ENCODE measurements around the gene TMEM43.
A peak's percentile ranks its signal among the peaks of the same experiment; 100 is the strongest.

TMEM43 gene

DNA sequence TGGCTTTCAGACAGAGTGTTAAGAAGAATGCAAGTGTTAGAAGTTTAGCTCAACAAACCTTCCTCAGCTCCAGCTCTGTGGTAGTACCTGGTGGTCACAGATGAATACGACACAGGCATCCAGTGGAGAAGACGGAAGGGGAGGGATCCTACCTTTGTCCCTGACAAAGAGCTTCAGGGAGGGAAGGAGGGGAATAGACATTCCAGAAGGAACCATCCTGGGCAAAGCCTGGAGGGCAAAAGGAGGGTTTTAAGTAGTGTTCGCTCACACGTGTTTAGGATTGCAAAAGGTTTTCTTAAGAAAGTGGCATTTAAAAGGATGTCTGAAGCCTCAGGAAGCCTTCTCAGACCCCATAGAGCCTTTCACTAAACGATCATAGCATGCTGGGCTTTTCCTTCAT, 3.0 kb upstream of the TMEM43 start:
- TF ChIP-seq, protein P1, sequence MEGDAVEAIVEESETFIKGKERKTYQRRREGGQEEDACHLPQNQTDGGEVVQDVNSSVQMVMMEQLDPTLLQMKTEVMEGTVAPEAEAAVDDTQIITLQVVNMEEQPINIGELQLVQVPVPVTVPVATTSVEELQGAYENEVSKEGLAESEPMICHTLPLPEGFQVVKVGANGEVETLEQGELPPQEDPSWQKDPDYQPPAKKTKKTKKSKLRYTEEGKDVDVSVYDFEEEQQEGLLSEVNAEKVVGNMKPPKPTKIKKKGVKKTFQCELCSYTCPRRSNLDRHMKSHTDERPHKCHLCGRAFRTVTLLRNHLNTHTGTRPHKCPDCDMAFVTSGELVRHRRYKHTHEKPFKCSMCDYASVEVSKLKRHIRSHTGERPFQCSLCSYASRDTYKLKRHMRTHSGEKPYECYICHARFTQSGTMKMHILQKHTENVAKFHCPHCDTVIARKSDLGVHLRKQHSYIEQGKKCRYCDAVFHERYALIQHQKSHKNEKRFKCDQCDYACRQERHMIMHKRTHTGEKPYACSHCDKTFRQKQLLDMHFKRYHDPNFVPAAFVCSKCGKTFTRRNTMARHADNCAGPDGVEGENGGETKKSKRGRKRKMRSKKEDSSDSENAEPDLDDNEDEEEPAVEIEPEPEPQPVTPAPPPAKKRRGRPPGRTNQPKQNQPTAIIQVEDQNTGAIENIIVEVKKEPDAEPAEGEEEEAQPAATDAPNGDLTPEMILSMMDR (IDR thresholded peaks at IDR 0.05; ENCODE audit: low read length) = no peak
- TF ChIP-seq EZH2 (IDR thresholded peaks at IDR 0.05; ENCODE audit: borderline replicate concordance, low read length) = no peak
- H3K27ac ChIP-seq (ENCODE audit: low read depth, low read length, poor library complexity, severe bottlenecking) = peak overlapping the region; percentile 69
- no peaks in the 10 kb centered on the region for H4K20me1 ChIP-seq (ENCODE audit: insufficient read depth, low read length)
- no peaks in the 10 kb centered on the region for H3K27me3 ChIP-seq (ENCODE audit: insufficient read depth, low read length)
- H2AFZ ChIP-seq (ENCODE audit: low read length) = no peak overlapping the region
- H3K9me2 ChIP-seq (ENCODE audit: low read depth, low read length) = no peaks in the 10 kb centered on the region
- no peaks in the 10 kb centered on the region for H3K9me3 ChIP-seq (ENCODE audit: low read length)
- H3K4me1 ChIP-seq (ENCODE audit: insufficient read depth, low read length, severe bottlenecking) = peaks cover 33% of the 10 kb centered on the region
- H3F3A ChIP-seq (ENCODE audit: insufficient read depth, low read length) = no peaks in the 10 kb centered on the region
- peak overlapping the region; percentile 92; the same call in 1 of the 2 replicates for H3K4me2 ChIP-seq (ENCODE audit: low read length)
- H3K36me3 ChIP-seq (ENCODE audit: insufficient read depth, low read length) = peaks cover 41% of the 10 kb centered on the region; the same call in 1 of the 2 replicates
- H3K4me3 ChIP-seq (ENCODE audit: low read depth, low read length, poor library complexity, severe bottlenecking) = no peak overlapping the region
- H3K79me2 ChIP-seq (ENCODE audit: insufficient read depth, low read length) = peaks cover 21% of the 10 kb centered on the region; the same call in 1 of the 2 replicates
- no peak overlapping the region; the same call in 1 of the 2 replicates for H3K9ac ChIP-seq (ENCODE audit: low read length)

DNA sequence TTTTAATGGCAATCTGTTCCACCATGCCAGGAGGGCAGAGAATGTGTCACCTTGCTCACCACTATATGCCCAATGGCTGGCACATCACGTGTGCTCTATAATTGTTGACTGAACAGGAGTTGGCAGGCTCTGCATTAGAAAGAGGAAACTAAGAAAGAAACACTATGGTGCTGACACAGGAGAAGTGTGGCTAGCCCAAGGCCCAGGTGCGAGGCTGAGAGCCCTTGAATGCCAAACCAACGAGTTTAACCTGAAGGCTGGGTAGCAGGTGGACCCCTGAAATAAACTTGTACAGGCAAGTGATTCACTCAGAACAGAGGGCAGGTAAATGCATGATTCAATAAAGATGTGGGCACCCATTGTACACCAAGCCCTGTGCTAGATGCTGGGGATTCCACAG, 2.6 kb upstream of the TMEM43 start:
- peak overlapping the region; percentile 69 for H3K27ac ChIP-seq (ENCODE audit: low read depth, low read length, poor library complexity, severe bottlenecking)
- peak overlapping the region; percentile 92 for H3K4me2 ChIP-seq (ENCODE audit: low read length)
- TF ChIP-seq, protein P1 (IDR thresholded peaks at IDR 0.05; ENCODE audit: low read length) = no peak
- no peak for TF ChIP-seq EZH2 (IDR thresholded peaks at IDR 0.05; ENCODE audit: borderline replicate concordance, low read length)
- no peaks in the 10 kb centered on the region for H4K20me1 ChIP-seq (ENCODE audit: insufficient read depth, low read length)
- no peak overlapping the region for H2AFZ ChIP-seq (ENCODE audit: low read length)
- peaks cover 40% of the 10 kb centered on the region; the same call in 1 of the 2 replicates for H3K36me3 ChIP-seq (ENCODE audit: insufficient read depth, low read length)
- H3K9ac ChIP-seq (ENCODE audit: low read length) = peak overlapping the region; percentile 93; the same call in 1 of the 2 replicates
- no peaks in the 10 kb centered on the region for H3K9me3 ChIP-seq (ENCODE audit: low read length)
- peaks cover 33% of the 10 kb centered on the region for H3K4me1 ChIP-seq (ENCODE audit: insufficient read depth, low read length, severe bottlenecking)
- H3F3A ChIP-seq (ENCODE audit: insufficient read depth, low read length) = no peaks in the 10 kb centered on the region
- no peaks in the 10 kb centered on the region for H3K27me3 ChIP-seq (ENCODE audit: insufficient read depth, low read length)
- no peaks in the 10 kb centered on the region for H3K9me2 ChIP-seq (ENCODE audit: low read depth, low read length)
- H3K79me2 ChIP-seq (ENCODE audit: insufficient read depth, low read length) = peaks cover 21% of the 10 kb centered on the region; the same call in 1 of the 2 replicates
- H3K4me3 ChIP-seq (ENCODE audit: low read depth, low read length, poor library complexity, severe bottlenecking) = peak overlapping the region; percentile 82

DNA sequence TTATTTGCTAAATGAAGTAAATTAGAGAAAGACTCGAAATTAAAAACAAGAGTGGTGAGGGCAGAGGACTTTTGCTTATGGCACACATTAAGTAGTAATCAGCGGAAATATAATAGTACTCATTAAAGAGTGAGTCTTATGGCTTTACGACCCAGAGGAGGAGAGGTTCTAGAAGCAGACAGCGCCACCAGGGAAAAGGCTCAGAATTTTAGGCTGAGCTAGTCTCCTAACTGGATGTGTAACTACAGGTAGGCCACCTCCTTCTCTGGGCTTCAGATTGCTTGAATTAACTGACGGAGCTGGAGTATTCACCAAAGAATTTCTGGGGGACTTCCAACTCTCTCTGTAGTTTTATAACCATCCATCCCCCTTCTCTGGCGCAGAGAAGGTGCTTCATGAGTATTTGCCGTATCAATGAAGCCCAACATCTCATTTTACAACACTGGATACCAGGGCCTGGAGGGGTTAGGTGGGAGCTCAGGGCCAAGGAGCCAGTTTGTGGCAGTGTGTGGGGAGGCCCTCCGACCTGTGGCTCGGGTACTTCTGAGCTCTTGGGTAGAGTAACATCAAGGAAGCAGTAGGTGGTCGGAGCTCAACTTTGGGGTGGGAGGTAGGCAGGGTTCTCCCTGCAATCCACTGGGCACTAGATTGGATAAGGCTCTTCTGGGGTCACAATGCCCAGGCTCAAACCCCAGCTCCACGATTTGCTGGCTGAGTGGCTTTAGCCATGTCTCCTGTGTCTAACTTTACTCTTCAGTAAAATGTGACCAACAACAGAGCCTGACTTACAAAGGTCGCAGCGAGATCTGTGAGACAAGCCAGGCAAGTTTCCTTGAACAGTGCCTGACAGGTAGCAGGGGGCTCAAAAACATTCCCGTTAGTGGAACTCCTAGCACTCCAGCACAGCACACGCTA, 1.3 kb upstream of the TMEM43 start:
- Histone ChIP-seq H3K9ac (ENCODE audit: low read length) (peak overlapping the region; percentile 93), H3K36me3 (ENCODE audit: insufficient read depth, low read length) (peaks cover 37% of the 10 kb centered on the region), H3K4me2 (ENCODE audit: low read length) (peak overlapping the region; percentile 92), H3K9me2 (ENCODE audit: low read depth, low read length) (no peaks in the 10 kb centered on the region), H3K4me3 (ENCODE audit: low read depth, low read length, poor library complexity, severe bottlenecking) (peak overlapping the region; percentile 82), H3K27ac (ENCODE audit: low read depth, low read length, poor library complexity, severe bottlenecking) (peak overlapping the region; percentile 69), H4K20me1 (ENCODE audit: insufficient read depth, low read length) (no peaks in the 10 kb centered on the region), H3F3A (ENCODE audit: insufficient read depth, low read length) (no peaks in the 10 kb centered on the region), H3K4me1 (ENCODE audit: insufficient read depth, low read length, severe bottlenecking) (peaks cover 33% of the 10 kb centered on the region), H3K79me2 (ENCODE audit: insufficient read depth, low read length) (peaks cover 21% of the 10 kb centered on the region; the same call in 1 of the 2 replicates), H3K9me3 (ENCODE audit: low read length) (no peaks in the 10 kb centered on the region), H2AFZ (ENCODE audit: low read length) (no peak overlapping the region), H3K27me3 (ENCODE audit: insufficient read depth, low read length) (no peaks in the 10 kb centered on the region)
- TF ChIP-seq, protein P1 (IDR thresholded peaks at IDR 0.05; ENCODE audit: low read length) = peak; percentile 33; the same call in 1 of the 2 replicates
- TF ChIP-seq EZH2 (IDR thresholded peaks at IDR 0.05; ENCODE audit: borderline replicate concordance, low read length) = no peak

Data from OCI-LY1 (cell line).